AG09319 (cell line): ENCODE results near the gene ALPK3.

Source experiments
- DNase-seq: peaks from one replicate; pipeline ENCODE4 v3.0.0-alpha.2; 2010; ENCODE audit warnings: low read depth; ENCODE audit errors: extremely low read depth
- CTCF ChIP-seq: IDR thresholded peaks from 2 replicates; pipeline ENCODE4 v1.5.1; 2011; ENCODE audit warnings: low read depth, mild to moderate bottlenecking, inconsistent platforms, low read length, moderate library complexity

ALPK3 gene

GRCh38 chr15:84892786-84893307 lies 75.7 kb downstream of the ALPK3 start:
- TF ChIP-seq CTCF = no peak
- DNase-seq = no peak

- no peak for TF ChIP-seq CTCF
- DNase-seq = no peak
Observed at GRCh38 chr15:84893607-84894006, 76.5 kb downstream of the ALPK3 start.

- TF ChIP-seq CTCF = no peak
- no peak for DNase-seq
Observed at GRCh38 chr15:84894736-84895425, 77.7 kb downstream of the ALPK3 start.

GRCh38 chr15:84898761-84899160 lies 81.6 kb downstream of the ALPK3 start:
- TF ChIP-seq CTCF = no peak
- DNase-seq = no peak

GRCh38 chr15:84899750-84900149 lies 82.6 kb downstream of the ALPK3 start:
- no peak for TF ChIP-seq CTCF
- DNase-seq = no peak

- no peak for TF ChIP-seq CTCF
- DNase-seq = no peak
Observed at GRCh38 chr15:84901540-84901939, 84.4 kb downstream of the ALPK3 start.

GRCh38 chr15:84903751-84904150 lies 86.6 kb downstream of the ALPK3 start:
- TF ChIP-seq CTCF = no peak
- DNase-seq = no peak
